PFSK-1 (cell line): ENCODE data around the gene SCYGR2.

Experiments used
- FOXP2 ChIP-seq: optimal IDR thresholded peaks from 2 replicates; pipeline ENCODE3; 2011; ENCODE audit warnings: borderline replicate concordance, control low read depth, inconsistent platforms; ENCODE audit not compliant: insufficient read depth; ENCODE audit errors: extremely low read length, extremely low read depth
- POLR2AphosphoS5 ChIP-seq: IDR thresholded peaks from 2 replicates; pipeline ENCODE4 v1.6.1; 2012; ENCODE audit warnings: low read depth, mild to moderate bottlenecking, control low read depth, low read length, moderate library complexity
- SIN3A ChIP-seq: IDR thresholded peaks from 2 replicates; pipeline ENCODE4 v1.6.1; 2012; ENCODE audit warnings: mild to moderate bottlenecking, low read length, moderate library complexity, borderline replicate concordance; ENCODE audit not compliant: insufficient read depth
- TAF1 ChIP-seq: IDR thresholded peaks from 2 replicates; pipeline ENCODE4 v1.6.1; 2012; ENCODE audit warnings: low read length, control low read depth, borderline replicate concordance; ENCODE audit not compliant: insufficient read depth
- TF ChIP-seq, protein P1 (sequence below), 2 experiments: IDR thresholded peaks; 2 replicates each; pipeline versions ENCODE4 v1.6.1 to v1.8.0; 2011 to 2012; ENCODE audit warnings: low read depth in 2 of 2, low read length in 2 of 2, control low read depth in 1 of 2, inconsistent platforms in 1 of 2, mild to moderate bottlenecking in 1 of 2, moderate library complexity in 1 of 2; ENCODE audit not compliant: insufficient read depth in 1 of 2

DNA sequence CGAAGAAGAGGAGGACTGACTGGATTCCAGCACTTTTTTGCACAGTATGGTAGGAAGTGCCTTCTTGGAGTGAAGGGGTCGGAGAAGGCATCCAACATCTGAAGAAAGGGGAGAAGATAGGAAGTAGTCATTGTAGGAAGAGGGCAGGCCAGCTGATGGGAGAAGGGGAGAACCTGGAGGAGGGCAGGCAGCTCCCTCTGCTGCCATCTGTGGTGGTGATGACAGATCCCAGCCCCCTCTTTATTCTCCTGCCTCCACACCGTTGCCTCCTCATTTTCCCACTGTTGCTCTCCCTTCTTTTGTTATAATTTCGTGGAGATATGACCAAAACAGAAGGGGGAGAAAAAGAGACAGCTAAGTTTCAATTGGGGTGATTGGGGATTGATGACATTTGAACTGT, 2.9 kb upstream of the SCYGR2 start:
- no peak for TF ChIP-seq POLR2AphosphoS5
- TF ChIP-seq, protein P1, sequence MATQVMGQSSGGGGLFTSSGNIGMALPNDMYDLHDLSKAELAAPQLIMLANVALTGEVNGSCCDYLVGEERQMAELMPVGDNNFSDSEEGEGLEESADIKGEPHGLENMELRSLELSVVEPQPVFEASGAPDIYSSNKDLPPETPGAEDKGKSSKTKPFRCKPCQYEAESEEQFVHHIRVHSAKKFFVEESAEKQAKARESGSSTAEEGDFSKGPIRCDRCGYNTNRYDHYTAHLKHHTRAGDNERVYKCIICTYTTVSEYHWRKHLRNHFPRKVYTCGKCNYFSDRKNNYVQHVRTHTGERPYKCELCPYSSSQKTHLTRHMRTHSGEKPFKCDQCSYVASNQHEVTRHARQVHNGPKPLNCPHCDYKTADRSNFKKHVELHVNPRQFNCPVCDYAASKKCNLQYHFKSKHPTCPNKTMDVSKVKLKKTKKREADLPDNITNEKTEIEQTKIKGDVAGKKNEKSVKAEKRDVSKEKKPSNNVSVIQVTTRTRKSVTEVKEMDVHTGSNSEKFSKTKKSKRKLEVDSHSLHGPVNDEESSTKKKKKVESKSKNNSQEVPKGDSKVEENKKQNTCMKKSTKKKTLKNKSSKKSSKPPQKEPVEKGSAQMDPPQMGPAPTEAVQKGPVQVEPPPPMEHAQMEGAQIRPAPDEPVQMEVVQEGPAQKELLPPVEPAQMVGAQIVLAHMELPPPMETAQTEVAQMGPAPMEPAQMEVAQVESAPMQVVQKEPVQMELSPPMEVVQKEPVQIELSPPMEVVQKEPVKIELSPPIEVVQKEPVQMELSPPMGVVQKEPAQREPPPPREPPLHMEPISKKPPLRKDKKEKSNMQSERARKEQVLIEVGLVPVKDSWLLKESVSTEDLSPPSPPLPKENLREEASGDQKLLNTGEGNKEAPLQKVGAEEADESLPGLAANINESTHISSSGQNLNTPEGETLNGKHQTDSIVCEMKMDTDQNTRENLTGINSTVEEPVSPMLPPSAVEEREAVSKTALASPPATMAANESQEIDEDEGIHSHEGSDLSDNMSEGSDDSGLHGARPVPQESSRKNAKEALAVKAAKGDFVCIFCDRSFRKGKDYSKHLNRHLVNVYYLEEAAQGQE (IDR thresholded peaks at IDR 0.05; ENCODE audit: insufficient read depth in 1 of 2, low read depth in 2 of 2, low read length in 2 of 2): no peak
- no peak for TF ChIP-seq TAF1
- no peak for TF ChIP-seq SIN3A
- no peak for TF ChIP-seq FOXP2
